HCT116 (cell line): Measurements from ENCODE around the gene PSMC3IP. TPM values are rescaled to one million over a fixed set of nuclear protein-coding genes. Genes with fewer than 3 reads are reported as not detected.

Source experiments
- ATAC-seq: fragments of 200-7000 bp; cut with Tn5 transposase; 2 replicates; pipeline ENCODE4 v1.9.1; 2020; ENCODE audit warnings: mild to moderate bottlenecking, moderate library complexity
- BruUV-seq: library from RNA; stranded (reverse); fragments of 400-500 nt; replicated peaks from 2 replicates; lab custom pipeline; 2021; lab: Mats Ljungman, UMichigan
- CTCF ChIA-PET: fragments of 300-600 bp; sonication (Branson Sonifier 250); formaldehyde crosslinking; loops from one replicate; lab custom pipeline; 2021; ENCODE audit warnings: antibody characterized with exemption; lab: Charles Lee
- POLR2A ChIA-PET: fragments of 300-600, 350-600 bp; sonication (Branson Sonifier 250); formaldehyde crosslinking; loops from one replicate; lab custom pipeline; 2021; ENCODE audit warnings: antibody characterized with exemption; lab: Charles Lee
- RAD21 ChIA-PET, 2 experiments: fragments of 300-600 bp; sonication (Branson Sonifier 250); formaldehyde crosslinking; loops; one replicate each; lab custom pipeline; 2023; ENCODE audit warnings: low total read pairs in 2 of 2; ENCODE audit not compliant: uncharacterized antibody in 2 of 2, unreplicated experiment in 2 of 2, low non-redundant PET in 1 of 2; lab: Charles Lee
- DNase-seq: peaks from one replicate; pipeline ENCODE4 v3.0.0-alpha.2; 2010; ENCODE audit warnings: low read depth, low spot score
- H2AFZ ChIP-seq: fragments of 200-600 bp; shearing (Covaris generic), sonication (generic); 2 replicates; pipeline ENCODE4 v1.6.1; 2017; ENCODE audit warnings: low read depth, mixed run types, mixed read lengths, antibody characterized with exemption, low read length; ENCODE audit not compliant: poor library complexity, severe bottlenecking
- H3K27ac ChIP-seq: 2 replicates; pipeline ENCODE4 v1.5.1; 2012; ENCODE audit warnings: low read depth, low read length
- H3K27me3 ChIP-seq: fragments of 200-600 bp; sonication (generic); 2 replicates; pipeline ENCODE4 v1.6.1; 2016; ENCODE audit warnings: mixed run types, low read length, mixed read lengths; ENCODE audit not compliant: insufficient read depth
- H3K36me3 ChIP-seq, 2 experiments: fragments of 200-500 bp in 1 of 2; fragments of 200-600 bp in 1 of 2; sonication (Bioruptor generic) in 1 of 2; sonication (generic) in 1 of 2; 2 replicates each; pipeline versions ENCODE4 v1.5.1 to v1.6.1; 2014 to 2016; ENCODE audit warnings: low read length in 2 of 2, inconsistent platforms in 1 of 2, mixed read lengths in 1 of 2, mixed run types in 1 of 2; ENCODE audit not compliant: insufficient read depth in 2 of 2, control insufficient read depth in 1 of 2
- H3K4me1 ChIP-seq, 2 experiments: fragments of 200-600 bp in 1 of 2; sonication (generic) in 1 of 2; 2 replicates each; pipeline versions ENCODE4 v1.5.1 to v1.6.1; 2012 to 2017; ENCODE audit warnings: low read length in 2 of 2, inconsistent platforms in 1 of 2, mild to moderate bottlenecking in 1 of 2, mixed read lengths in 1 of 2, mixed run types in 1 of 2, moderate library complexity in 1 of 2; ENCODE audit not compliant: insufficient read depth in 2 of 2, control insufficient read depth in 1 of 2
- H3K4me2 ChIP-seq: fragments of 200-600 bp; sonication (generic); 2 replicates; pipeline ENCODE4 v1.6.1; 2017; ENCODE audit warnings: mixed run types, low read length, mixed read lengths
- H3K4me3 ChIP-seq, 2 experiments: fragments of 200-600 bp in 1 of 2; sonication (generic) in 1 of 2; replicated peaks in 1 of 2; 2 replicates each; pipeline ENCODE4 v1.5.1; 2011 to 2016; ENCODE audit warnings: low read length in 2 of 2, control low read depth in 1 of 2, low read depth in 1 of 2, mild to moderate bottlenecking in 1 of 2, mixed read lengths in 1 of 2, mixed run types in 1 of 2
- H3K79me2 ChIP-seq: fragments of 200-600 bp; sonication (generic); 2 replicates; pipeline ENCODE4 v1.6.1; 2017; ENCODE audit warnings: mild to moderate bottlenecking, mixed run types, low read length, moderate library complexity, mixed read lengths; ENCODE audit not compliant: insufficient read depth
- H3K9ac ChIP-seq: fragments of 200-600 bp; sonication (generic); 2 replicates; pipeline ENCODE4 v1.6.1; 2016; ENCODE audit warnings: low read length, mixed read lengths
- H3K9me2 ChIP-seq: fragments of 200-600 bp; sonication (generic), shearing (Covaris generic); 2 replicates; pipeline ENCODE4 v1.6.1; 2017; ENCODE audit warnings: mixed run types, mild to moderate bottlenecking, moderate library complexity; ENCODE audit not compliant: insufficient read depth
- H3K9me3 ChIP-seq, 2 experiments: fragments of 200-500 bp in 1 of 2; fragments of 200-600 bp in 1 of 2; sonication (Bioruptor generic) in 1 of 2; sonication (generic) in 1 of 2; 2 replicates each; pipeline ENCODE4 v1.6.1; 2014 to 2017; ENCODE audit warnings: low read length in 2 of 2, mixed read lengths in 2 of 2, inconsistent platforms in 1 of 2, low read depth in 1 of 2, mild to moderate bottlenecking in 1 of 2, mixed run types in 1 of 2, moderate library complexity in 1 of 2; ENCODE audit not compliant: control insufficient read depth in 1 of 2, insufficient read depth in 1 of 2
- H4K20me1 ChIP-seq: fragments of 200-600 bp; sonication (generic), shearing (Covaris generic); 2 replicates; pipeline ENCODE4 v1.6.1; 2017; ENCODE audit warnings: mixed run types, mild to moderate bottlenecking, moderate library complexity; ENCODE audit not compliant: insufficient read depth
- ATF3 ChIP-seq: IDR thresholded peaks from 2 replicates; pipeline ENCODE4 v1.6.1; 2012
- CBX3 ChIP-seq: IDR thresholded peaks from 2 replicates; pipeline ENCODE4 v1.6.1; 2012; ENCODE audit warnings: low read depth
- CEBPB ChIP-seq: IDR thresholded peaks from 2 replicates; pipeline ENCODE4 v1.6.1; 2012; ENCODE audit warnings: low read depth
- EGR1 ChIP-seq: IDR thresholded peaks from 2 replicates; pipeline ENCODE4 v1.6.1; 2012; ENCODE audit warnings: low read depth
- EZH2 ChIP-seq: fragments of 200-600 bp; sonication (generic); IDR thresholded peaks from 2 replicates; pipeline ENCODE4 v1.6.1; 2017; ENCODE audit warnings: antibody characterized with exemption, mixed run types
- FOSL1 ChIP-seq: IDR thresholded peaks from 2 replicates; pipeline ENCODE4 v1.6.1; 2012; ENCODE audit warnings: low read depth
- POLR2A ChIP-seq: IDR thresholded peaks from 2 replicates; pipeline ENCODE4 v1.7.0; 2011; ENCODE audit warnings: borderline replicate concordance; ENCODE audit not compliant: insufficient read depth, insufficient read length; ENCODE audit errors: extremely low read depth
- POLR2AphosphoS5 ChIP-seq: IDR thresholded peaks from 2 replicates; pipeline ENCODE4 v1.6.1; 2011; ENCODE audit warnings: mild to moderate bottlenecking, low read depth, low read length, moderate library complexity
- RAD21 ChIP-seq: IDR thresholded peaks from 2 replicates; pipeline ENCODE4 v1.6.1; 2012; ENCODE audit warnings: low read depth, mild to moderate bottlenecking
- TCF7L2 ChIP-seq: IDR thresholded peaks from 2 replicates; pipeline ENCODE4 v1.7.0; 2011; ENCODE audit warnings: borderline replicate concordance, inconsistent platforms; ENCODE audit not compliant: insufficient read depth, insufficient read length; ENCODE audit errors: extremely low read depth
- ZBTB33 ChIP-seq: IDR thresholded peaks from 2 replicates; pipeline ENCODE4 v1.6.1; 2011; ENCODE audit warnings: mild to moderate bottlenecking, low read length, moderate library complexity; ENCODE audit not compliant: insufficient replicate concordance; ENCODE audit errors: extremely low read depth
- ZFX ChIP-seq: fragments of 450-650 bp; IDR thresholded peaks from 2 replicates; pipeline ENCODE4 v1.6.1; 2017
- ZNF274 ChIP-seq: fragments of 200-500 bp; sonication (Bioruptor generic); IDR thresholded peaks from 2 replicates; pipeline ENCODE4 v1.6.1; 2014; ENCODE audit warnings: mild to moderate bottlenecking, low read depth, low read length, inconsistent platforms
- intact Hi-C: fragments of 100-400 bp; cut with micrococcal nuclease; formaldehyde crosslinking; loops from 2 replicates; pipeline ENCODE4 v1.10.0; 2022
- total RNA-seq: library from RNA; stranded (reverse); gene quantifications from one replicate; pipeline ENCODE4 v1.2.1, GENCODE V29; 2021; ENCODE audit not compliant: unreplicated experiment

The PSMC3IP gene
- total RNA-seq, 1 experiment from 2014 or later: 24.3 TPM

DNA sequence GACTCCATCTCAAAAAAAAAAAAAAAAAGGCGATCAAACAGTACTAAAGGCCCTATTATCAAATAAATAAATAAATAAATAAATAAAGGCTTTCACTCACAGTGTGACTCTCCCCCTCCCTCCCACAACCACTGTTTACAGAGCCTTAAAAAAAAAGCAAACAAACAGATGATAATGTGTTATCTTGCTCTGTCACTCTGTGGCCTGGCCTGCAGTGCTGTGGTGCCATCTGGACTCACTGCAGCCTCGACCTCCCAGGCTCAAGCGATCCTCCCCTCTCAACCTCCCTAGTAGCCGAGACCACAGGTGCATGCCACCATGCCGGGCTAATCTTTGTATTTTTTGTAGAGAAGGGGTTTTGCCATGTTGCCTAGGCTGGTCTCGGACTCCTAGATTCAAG, 49.6 kb downstream of the PSMC3IP start:
- Histone ChIP-seq H3K9me2 (no peaks in the 10 kb centered on the region), H4K20me1 (no peaks in the 10 kb centered on the region), H3K4me3 (no peak overlapping the region), H3K4me1 (peaks cover 29 to 66% of the 10 kb centered on the region in 2 experiments), H3K27me3 (no peaks in the 10 kb centered on the region), H3K9ac (no peak overlapping the region), H3K4me2 (no peak overlapping the region), H3K27ac (no peak overlapping the region), H3K9me3 (no peaks in the 10 kb centered on the region), H3K79me2 (no peaks in the 10 kb centered on the region), H3K36me3 (no peaks in the 10 kb centered on the region), H2AFZ (no peak overlapping the region)
- CTCF ChIA-PET: interaction anchor here (0.6 to 2.3 kb wide), 26 partner anchors 7 to 504 kb away, joined by 3 to 33 read pairs (median 4); partner anchors contain the start of genes CAVIN1, KAT2A and NAGLU
- TF ChIP-seq ZFX (no peak), POLR2AphosphoS5 (no peak), ATF3 (no peak), TCF7L2 (no peak), CEBPB (no peak), EGR1 (no peak), FOSL1 (no peak), ZBTB33 (no peak), RAD21 (no peak), POLR2A (no peak), ZNF274 (no peak), EZH2 (no peak), CBX3 (no peak)
- intact Hi-C loops: loop anchor here (1.0 to 10.0 kb wide), 3 partner anchors 205 to 503 kb away; partner anchors contain the start of gene NKIRAS2
- no TSS peak for BruUV-seq
- RAD21 ChIA-PET: interaction anchor here (0.6 to 1.3 kb wide), 10 partner anchors 8 to 306 kb away, joined by 3 to 7 read pairs (median 4); partner anchors contain the start of genes CAVIN1 (in 2 of the 2), NAGLU (in 1 of the 2) and STAT3 (in 1 of the 2)
- ATAC-seq (no peak), DNase-seq (no peak)
- POLR2A ChIA-PET: interaction anchor here (0.6 to 1.1 kb wide), 5 partner anchors 10 to 203 kb away, joined by 3 to 7 read pairs (median 3); partner anchors contain the start of gene CAVIN1
